ELR (cell line): Measurements from ENCODE around the gene HEXA.
"Not testable (repeated sequence)": the region's sequence is repeated elsewhere in the genome, so short reads cannot be mapped to it uniquely, and the experiment has no call there.

Source experiments
- DNase-seq: peaks from one replicate; pipeline ENCODE4 v3.0.0-alpha.2; 2015; ENCODE audit warnings: low read depth

The HEXA gene

DNA sequence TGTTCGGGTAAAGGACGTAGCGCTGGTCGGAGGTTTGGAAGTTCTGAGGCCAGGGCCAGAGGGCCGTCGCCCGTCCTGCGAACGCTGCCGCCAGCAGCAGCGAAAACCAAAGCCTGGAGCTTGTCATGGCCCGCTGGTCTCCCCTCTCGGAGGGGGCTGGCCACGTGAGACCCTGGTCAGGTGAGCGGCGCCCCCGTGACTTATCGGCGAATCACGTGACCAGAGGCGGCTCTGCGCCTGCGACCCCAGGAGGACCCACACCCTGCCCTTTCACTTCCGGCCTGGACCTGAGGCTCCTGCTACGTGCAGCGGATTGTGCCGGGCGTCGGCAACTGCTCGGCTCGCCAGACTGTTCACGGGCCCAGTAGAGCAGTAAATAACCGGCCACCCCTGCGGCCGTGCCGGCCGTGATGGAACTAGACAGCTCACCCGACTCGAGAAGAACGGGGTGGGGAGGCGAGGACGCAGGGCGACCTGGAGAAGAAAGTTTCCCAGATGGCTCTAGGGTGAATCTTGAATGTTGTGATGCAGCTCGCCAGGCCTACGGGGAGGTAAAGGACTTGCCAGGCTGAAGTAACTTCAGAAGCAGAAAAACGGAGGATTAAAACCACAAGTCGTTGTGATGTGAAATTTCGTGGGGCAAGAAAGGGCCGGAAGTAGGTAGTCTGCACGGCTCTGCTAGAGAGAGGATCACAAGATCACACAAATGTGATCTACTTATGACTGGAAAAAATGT lies at the start of gene HEXA:
TSS of gene HEXA (minus strand) at position 169 of the 736 bp plus-strand sequence. CDS start at position 127, 42 bp downstream.
- peak; percentile 93 for DNase-seq

DNA sequence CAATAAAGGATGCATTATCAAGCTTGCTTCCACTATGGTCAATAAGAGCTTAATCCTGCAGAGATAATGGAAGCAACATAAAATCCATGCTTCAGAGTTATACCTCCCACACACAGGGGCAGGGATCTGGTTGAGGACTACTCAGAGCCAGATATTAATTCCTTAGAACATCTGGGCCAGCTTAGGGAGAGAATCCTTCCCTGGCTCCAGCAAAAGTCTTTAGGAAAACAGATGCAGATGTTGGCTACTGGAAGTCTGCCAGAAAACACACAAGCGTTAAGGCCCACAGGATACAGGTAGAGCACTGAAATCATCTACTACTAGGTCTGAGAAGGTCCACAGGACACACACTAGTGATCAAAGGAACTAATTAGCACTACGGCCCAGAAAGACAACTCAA lies 47.4 kb upstream of the HEXA start:
- no peak for DNase-seq

DNA sequence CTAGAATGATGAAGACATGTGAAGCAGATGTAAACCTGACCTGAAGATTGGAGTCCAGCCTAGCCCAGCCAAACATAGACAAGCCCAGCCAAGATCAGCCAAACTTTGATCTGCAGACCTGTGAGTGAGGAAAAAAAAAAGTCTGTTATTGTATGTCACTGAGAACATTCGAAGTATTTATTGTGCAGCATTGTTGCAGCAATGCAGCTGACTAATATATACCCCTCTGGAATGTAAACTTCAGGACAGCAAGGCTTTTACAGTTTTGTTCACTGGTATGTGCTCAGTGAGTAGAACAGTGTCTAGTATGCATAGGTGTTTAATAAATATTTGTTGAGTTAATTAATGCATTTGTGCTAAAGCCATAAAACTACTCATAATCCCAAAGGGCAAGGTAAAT lies 45.7 kb upstream of the HEXA start:
- peak; percentile 7 for DNase-seq

DNA sequence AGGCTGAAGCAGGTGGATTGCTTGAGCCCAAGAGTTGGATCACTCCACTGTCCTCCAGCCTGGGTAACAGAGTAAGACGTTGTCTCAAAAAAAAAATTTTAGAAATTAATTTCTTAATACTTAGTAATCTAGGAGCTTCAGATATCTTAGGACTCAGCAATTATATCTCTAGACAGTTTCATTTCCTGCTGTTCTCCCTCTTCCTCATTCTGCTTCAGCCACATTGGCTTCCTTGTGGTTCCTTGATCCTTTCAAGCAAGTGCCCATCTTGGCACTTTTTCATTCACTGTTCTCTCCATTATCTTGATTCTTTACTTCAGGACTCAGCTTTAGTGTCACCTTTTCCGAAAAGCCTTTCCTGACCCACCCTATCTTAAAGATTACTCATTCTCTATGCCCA lies 44.8 kb upstream of the HEXA start:
- DNase-seq, result no peak

DNA sequence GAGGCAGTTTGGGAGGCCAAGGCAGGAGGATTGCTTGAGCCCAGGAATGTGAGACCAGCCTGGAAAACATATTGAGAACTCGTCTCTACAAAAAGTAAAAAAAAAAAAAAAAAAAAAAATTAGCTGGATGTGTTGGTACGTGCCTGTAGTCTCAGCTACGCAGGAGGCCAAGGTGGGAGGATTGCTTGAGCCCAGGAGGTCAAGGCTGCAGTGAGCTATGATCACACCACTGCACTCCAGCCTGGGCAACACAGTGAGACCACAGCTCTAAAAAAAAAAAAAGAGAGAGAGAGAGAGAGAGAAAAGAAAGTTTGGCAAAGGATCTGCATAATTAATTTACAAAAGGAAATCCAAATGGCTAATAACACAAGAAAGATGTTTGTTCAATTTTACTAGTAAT lies 44.0 kb upstream of the HEXA start:
- not testable (repeated sequence) for DNase-seq

DNA sequence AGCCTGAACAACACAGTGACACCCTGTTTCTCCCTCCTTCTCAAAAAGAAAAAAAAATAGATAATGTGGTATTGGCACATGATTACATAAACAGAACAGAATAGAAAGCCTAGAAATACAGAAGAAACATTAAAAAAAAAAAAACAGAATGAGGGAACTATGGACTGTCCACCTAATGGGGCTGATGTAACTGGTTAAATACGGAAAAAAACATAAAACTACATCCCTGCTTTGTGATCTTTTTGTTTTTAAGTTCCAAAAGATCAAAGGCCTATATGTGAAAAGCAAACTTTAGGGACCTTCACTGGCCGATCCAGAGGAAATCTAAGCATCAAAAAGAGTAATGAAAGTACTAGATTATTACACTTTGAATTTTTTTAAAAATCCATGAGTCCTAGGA lies 39.5 kb upstream of the HEXA start:
- DNase-seq, result no peak

DNA sequence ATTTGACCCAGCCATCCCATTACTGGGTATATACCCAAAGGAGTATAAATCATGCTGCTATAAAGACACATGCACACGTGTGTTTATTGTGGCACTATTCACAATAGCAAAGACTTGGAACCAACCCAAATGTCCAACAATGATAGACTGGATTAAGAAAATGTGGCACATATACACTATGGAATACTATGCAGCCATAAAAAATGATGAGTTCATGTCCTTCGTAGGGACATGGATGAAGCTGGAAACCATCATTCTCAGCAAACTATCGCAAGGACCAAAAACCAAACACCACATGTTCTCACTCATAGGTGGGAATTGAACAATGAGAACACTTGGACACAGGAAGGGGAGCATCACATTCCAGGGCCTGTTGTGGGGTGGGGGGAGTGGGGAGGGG lies 37.5 kb upstream of the HEXA start:
- not testable (repeated sequence) for DNase-seq

DNA sequence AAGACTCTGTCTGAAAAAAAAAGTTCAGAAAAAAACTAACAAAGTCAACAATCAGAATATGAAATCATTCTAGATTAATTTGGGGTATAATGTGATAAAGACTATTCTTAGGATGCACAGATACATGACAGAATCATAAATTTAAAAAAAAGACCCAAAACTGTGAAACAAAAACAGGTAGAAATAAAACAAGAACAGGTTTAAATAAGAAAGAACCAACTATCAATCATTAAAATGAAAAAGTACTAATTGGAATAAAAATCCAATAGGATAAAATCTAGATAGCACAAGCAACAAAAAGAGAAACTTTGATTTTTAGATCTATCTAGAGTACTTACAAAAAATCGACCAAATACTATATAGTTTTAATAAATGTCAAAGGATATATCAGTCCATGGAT lies 35.7 kb upstream of the HEXA start:
- no peak for DNase-seq

DNA sequence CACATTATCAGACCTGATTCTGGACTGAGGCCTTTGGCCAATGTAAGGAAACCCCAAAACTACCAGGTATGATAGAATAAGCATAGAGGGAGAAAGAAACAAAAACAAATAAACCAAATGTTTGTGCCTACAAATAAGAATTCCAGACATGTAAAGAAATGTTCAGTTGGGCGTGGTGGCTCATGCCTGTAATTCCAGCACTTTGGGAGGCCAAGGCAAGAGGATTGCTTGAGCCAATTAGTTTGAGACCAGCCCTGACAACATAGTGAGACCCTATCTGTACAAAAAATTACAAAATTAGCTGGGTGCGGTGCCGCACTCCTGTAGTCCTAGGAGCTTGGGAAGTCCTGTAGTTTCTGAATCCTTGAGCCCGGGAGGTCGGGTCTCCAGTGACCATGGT lies 35.3 kb upstream of the HEXA start:
- DNase-seq, result no peak

DNA sequence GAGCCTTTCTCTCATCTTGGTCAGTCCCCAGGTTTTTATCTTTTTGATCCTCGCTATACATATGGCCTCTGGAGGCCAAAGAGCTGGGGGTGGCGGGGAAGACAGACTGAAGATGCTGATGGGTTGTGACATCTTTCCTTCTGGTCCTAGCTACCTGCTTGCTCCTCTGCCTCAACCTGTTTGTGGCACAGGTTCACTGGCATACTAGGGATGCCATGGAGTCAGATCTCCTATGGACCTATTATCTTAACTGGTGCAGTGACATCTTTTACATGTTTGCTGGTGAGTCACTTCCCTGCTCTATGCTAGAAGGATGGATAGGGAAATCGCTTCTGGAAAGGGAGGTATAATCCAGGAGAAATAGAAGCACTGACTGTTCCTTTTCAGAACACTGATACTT lies 31.1 kb upstream of the HEXA start:
- no peak for DNase-seq

DNA sequence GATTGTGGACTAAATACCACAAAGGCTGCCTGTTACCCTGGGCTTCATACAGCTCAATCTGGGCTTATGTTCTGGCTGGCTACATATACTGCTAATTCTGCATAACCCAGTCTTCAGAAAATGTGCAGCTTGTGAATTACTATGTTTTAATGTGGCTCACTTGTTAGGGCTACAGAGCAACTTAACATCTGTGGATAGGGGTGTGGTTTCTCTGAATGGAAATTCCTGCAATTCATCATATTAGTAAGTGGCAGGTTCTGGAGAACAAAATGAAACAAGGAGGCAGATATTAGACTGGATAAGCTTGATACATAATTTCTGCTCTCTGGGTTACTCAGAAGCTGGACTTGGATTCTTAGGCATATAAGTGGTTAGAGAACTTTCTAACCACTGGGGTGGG lies 29.0 kb upstream of the HEXA start:
- no peak for DNase-seq

DNA sequence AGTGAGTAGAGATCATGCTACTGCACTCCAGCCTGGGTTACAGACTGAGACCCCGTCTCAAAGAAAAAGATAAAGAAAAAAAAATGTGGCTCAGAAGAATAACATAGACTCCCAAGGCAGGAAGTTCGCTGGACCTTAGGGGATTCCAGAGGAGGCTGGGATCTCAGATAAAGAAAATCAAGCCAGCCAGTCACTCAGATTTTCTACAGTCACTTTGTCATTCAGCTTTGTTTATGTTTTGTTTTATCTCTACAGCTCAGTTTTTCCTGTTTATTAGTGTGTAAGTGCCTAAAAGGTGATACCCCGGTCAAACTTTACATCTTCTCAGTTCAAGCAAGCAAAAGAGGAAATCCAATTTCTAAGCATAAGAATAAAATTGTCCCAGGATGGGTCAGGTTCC lies 28.5 kb upstream of the HEXA start:
- DNase-seq, result no peak

DNA sequence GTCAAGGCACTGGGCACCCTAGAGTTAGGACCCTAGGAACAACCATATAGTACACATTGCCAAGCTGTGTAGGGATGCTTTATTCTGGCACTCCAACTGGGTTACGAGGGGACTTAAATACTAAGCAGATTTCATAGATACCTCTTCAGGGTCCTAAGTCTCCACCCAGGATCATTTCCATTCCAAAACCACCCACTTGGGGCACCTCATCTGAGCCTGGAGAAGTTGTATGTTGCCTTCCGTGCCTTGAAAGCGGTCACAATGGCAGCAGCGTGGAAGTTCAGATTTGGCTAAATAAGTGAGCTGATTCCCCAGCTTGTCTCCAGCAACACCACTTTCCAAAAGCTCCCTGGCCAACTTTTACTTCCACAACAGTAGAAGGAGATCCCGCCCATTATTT lies 26.9 kb upstream of the HEXA start:
- no peak for DNase-seq

DNA sequence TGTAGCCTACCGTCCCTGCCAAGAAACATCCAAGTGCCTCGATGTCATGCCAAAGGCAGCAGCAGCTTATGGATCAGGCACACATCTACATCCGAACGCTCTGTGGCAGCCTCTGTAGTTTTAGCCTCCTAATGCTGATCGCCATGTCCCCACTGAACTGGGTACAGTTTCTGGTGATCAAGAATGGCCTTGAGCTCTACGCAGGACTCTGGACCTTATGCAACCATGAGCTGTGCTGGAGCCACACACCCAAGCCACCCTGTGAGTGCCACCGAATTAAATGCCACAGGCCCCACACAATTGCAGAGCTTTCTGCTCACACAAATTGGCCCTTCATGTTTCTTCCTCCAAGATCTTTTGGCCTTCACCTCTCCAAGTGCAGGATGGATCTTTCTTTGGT lies 22.8 kb upstream of the HEXA start:
- DNase-seq, result no peak

DNA sequence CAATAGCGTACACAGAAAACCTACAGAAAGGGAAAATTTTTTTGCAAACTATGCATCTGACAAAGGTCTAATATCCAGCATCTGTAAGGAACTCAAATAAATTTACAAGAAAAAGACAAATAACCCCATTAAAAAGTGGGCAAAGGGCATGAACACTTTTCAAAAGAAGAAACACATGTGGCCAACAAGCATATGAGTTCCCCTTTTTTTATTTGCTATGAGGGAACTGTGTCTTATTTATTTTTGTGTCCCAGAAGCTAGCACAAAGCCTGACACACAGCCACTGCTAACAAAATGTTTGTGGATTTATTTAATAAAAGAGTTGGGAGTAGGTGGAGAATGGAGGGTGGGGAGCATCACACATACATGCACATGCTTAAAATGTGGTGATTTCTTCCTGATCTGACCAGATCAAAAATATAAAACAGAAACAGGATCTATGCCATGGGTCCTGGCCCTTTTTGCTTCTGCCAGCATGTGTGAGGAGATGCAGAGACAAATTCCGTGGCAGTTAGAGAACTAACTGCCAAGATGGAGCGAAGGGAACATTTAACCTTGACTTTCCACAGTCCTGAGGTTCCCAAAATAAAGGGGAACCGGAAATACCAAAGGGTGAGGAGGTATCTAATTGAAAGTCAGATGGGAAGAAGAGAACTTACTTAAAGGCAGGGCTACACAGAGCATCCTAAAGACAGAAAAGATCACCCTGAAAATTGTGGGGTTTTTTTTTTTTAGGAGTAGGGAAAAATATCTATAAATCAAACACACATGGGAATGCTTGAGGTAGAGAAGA lies 22.2 kb upstream of the HEXA start, which contains the start of gene TMEM202:
TSS of gene TMEM202 (plus strand) at position 510 of the 793 bp plus-strand sequence. CDS start at position 532, 22 bp downstream.
- DNase-seq, result no peak

DNA sequence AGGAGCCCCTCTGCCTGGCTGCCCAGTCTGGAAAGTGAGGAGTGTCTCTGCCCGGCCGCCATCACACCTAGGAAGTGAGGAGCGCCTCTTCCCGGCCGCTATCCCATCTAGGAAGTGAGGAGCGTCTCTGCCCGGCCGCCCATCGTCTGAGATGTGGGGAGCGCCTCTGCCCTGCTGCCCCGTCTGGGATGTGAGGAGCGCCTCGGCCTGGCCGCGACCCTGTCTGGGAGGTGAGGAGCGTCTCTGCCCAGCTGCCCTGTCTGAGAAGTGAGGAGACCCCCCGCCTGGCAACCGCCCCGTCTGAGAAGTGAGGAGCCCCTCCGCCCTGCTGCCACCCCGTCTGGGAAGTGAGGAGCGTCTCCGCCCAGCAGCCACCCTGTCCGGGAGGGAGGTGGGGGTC lies 20.5 kb upstream of the HEXA start:
- DNase-seq, result not testable (repeated sequence)

DNA sequence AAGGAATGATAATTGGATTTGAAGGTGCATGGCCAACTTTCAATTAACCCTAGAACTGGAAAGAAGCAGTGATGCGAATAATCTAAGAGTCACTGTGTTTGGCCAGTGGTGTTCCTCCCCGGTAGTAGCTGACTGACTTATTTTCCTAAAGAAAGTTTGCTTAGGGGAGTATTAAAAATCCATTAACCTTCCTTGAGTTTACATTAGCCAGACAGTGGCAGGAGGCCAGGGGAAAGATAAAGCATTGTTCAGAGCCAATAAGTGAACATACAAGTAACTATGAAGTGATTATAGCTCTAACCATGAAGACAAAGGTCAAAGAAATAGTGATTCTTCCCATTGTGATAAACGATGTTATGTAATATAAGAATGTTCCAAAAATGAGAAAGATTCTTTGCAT lies 13.4 kb upstream of the HEXA start:
- no peak for DNase-seq

DNA sequence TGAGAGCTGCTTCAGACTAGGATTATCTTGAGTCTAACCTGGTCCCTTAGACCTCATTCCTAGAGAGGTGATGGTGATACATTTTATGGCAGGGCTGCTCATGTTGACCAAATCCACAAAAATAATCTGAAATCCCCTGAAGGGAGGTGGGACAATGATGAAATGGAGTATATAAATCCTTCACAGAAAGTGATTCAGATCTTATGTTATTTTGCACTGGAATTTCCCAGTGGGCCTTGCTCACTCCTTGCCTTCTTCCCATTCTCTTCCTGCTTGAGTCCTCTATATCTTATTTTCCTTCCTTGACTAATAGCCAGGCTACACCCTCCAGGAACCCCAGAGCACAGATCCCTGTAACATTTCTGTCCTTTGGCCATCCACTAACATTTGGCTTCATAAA lies 11.9 kb upstream of the HEXA start:
- no peak for DNase-seq

DNA sequence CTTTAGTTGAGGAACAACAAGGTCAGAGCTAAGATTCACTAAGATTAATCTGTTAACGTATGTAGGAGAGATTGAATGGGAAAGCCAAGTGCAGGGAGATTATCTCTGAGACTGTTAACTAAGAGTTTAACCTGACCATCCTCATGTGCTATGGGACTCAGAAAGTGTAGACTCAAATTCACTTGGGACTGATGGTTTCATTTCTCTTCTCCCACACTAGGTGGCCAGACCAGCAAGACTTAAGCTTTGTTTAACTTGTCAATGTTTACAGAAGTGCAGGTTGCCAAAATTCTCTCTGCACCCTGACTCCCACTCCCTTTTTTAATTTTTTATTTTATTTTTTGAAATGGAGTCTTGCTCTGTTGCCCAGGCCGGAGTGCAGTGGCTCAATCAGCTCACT lies 6.3 kb upstream of the HEXA start:
- peak; percentile 36 for DNase-seq

DNA sequence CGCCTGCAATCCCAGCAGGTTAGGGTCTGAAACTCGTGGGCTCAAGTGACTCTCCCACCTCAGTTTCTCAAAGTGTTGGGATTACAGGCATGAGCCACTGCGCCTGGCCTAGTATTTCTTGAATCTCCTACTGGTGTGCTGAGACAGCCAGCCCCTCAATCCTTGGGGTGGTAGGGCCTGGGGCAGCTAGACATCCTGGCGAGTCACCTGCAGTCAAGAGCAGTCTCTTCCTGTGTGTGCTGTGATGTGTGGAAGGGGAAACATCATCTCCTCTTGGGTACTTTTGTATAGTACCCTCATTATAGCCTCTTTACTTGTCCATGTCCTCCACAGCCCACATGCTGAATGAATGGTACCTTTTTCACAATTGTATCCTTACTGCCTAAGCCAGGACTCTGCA lies 4.9 kb upstream of the HEXA start:
- DNase-seq, result no peak

DNA sequence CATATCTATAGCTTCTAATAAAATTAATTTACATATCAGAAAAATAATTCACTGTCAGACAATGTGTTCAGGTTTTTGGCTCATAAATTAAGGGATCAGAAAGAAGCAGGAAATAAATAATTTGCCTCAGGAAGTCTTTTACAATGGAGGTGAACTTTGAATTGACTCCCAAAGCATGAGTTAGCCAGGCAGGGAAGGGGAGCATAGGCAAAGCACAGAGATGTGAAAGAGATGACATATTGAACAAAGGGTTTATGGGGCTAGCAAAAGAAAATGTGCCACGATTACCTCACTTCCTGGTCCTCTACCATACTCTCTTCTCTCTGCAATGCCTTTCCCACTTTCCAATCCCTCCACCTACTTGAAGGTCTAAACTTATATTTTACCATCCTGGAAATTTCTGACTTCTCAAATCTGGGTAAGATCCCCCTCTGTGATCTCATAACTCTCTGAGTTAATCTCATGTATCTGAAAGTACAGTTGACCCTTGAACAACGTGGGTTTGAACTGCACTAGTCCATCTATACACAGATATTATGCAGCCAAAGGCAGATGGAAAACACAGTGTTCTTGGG lies 4.1 kb upstream of the HEXA start:
- no peak for DNase-seq

DNA sequence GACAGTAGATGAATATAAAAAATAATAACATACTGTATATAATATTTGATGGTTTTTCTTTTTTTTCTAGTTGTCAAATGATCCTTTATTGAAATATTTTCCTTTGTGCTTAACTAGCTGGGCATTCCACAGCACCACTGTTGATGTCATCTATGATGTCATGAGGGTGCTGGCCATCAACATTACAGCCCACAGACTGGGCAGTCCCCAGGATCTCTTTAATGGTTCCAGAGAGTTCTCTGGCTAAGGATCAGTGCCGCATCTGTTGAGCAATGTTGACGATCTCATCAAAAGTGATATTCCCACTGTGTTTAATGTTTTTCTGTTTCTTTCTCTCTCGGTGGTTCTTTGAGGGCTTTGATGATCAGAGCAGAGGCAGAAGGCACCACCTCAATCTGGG lies 3.3 kb upstream of the HEXA start:
- not testable (repeated sequence) for DNase-seq

DNA sequence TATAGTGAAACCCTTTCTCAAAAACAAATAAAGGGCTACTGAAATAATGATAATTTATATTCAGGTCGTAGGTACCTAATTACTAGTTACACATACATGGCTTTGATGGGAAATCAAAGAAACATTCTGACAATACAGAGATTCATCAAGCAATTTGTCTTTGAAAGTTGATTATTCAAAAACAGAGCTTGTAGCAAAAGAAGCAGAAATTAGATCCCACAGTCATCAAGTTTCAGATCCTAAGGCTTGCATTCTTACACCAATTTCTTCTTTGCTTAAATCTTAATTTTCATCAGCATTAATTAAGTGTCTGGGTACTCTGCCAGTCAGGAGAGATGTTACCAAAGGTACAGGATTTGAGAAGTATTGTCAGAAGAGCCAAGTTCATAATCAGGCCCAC lies 1.5 kb upstream of the HEXA start:
- DNase-seq, result no peak
